HEK293T (cell line): Measurements from ENCODE around the gene DNAJC11.

Source experiments
- CTCF ChIA-PET: fragments of 350-600 bp; formaldehyde crosslinking; extraction: SDS; loops from one replicate; lab custom pipeline; 2021; ENCODE audit warnings: antibody characterized with exemption, inconsistent platforms; lab: Yijun Ruan, JAX
- POLR2A ChIA-PET: fragments of 350-600 bp; formaldehyde crosslinking; extraction: SDS; loops from one replicate; lab custom pipeline; 2020; ENCODE audit warnings: antibody characterized with exemption, inconsistent platforms; lab: Yijun Ruan, JAX
- DNase-seq: peaks from one replicate; pipeline ENCODE4 v3.0.0; 2012; ENCODE audit warnings: mixed read lengths; ENCODE audit errors: extremely low spot score
- ARNT ChIP-seq: fragments of 450-650 bp; IDR thresholded peaks from 2 replicates; pipeline ENCODE4 v1.6.1; 2017; ENCODE audit warnings: mild to moderate bottlenecking
- BHLHE40 ChIP-seq: fragments of 450-650 bp; IDR thresholded peaks from 2 replicates; pipeline ENCODE4 v1.6.1; 2016; ENCODE audit warnings: mild to moderate bottlenecking, moderate library complexity, borderline replicate concordance
- CTBP1 ChIP-seq: fragments of 450-650 bp; IDR thresholded peaks from 2 replicates; pipeline ENCODE4 v1.6.1; 2016; ENCODE audit warnings: borderline replicate concordance
- ELF4 ChIP-seq: fragments of 450-650 bp; IDR thresholded peaks from 2 replicates; pipeline ENCODE4 v1.6.1; 2017; ENCODE audit warnings: antibody characterized with exemption
- FOXA1 ChIP-seq: fragments of 450-650 bp; IDR thresholded peaks from 2 replicates; pipeline ENCODE4 v1.6.1; 2016; ENCODE audit warnings: mild to moderate bottlenecking
- FOXK2 ChIP-seq: fragments of 450-650 bp; IDR thresholded peaks from 2 replicates; pipeline ENCODE4 v1.6.1; 2016; ENCODE audit warnings: mild to moderate bottlenecking
- FOXM1 ChIP-seq: fragments of 450-650 bp; IDR thresholded peaks from 2 replicates; pipeline ENCODE4 v1.6.1; 2017; ENCODE audit warnings: mild to moderate bottlenecking, borderline replicate concordance
- HDGF ChIP-seq: fragments of 450-650 bp; IDR thresholded peaks from 2 replicates; pipeline ENCODE4 v1.6.1; 2017; ENCODE audit warnings: antibody characterized with exemption, borderline replicate concordance
- L3MBTL2 ChIP-seq: fragments of 450-650 bp; conservative IDR thresholded peaks from 2 replicates; pipeline ENCODE4 v1.6.1; 2016; ENCODE audit warnings: mild to moderate bottlenecking
- LEF1 ChIP-seq: fragments of 450-650 bp; IDR thresholded peaks from 2 replicates; pipeline ENCODE4 v1.6.1; 2017; ENCODE audit warnings: mild to moderate bottlenecking, borderline replicate concordance
- NFRKB ChIP-seq: fragments of 450-650 bp; IDR thresholded peaks from 2 replicates; pipeline ENCODE4 v1.6.1; 2016; ENCODE audit warnings: mild to moderate bottlenecking, moderate library complexity
- SP1 ChIP-seq: fragments of 450-650 bp; IDR thresholded peaks from 2 replicates; pipeline ENCODE4 v1.6.1; 2017
- SUZ12 ChIP-seq: fragments of 450-650 bp; IDR thresholded peaks from 2 replicates; pipeline ENCODE4 v1.6.1; 2016; ENCODE audit warnings: mild to moderate bottlenecking
- TARDBP ChIP-seq: fragments of 450-650 bp; IDR thresholded peaks from 2 replicates; pipeline ENCODE4 v1.6.1; 2016
- ZNF384 ChIP-seq: fragments of 450-650 bp; IDR thresholded peaks from 2 replicates; pipeline ENCODE4 v1.6.1; 2016
- TF ChIP-seq, protein P1 (sequence below): fragments of 450-650 bp; IDR thresholded peaks from 2 replicates; pipeline ENCODE4 v1.6.1; 2016

DNAJC11 gene

DNA sequence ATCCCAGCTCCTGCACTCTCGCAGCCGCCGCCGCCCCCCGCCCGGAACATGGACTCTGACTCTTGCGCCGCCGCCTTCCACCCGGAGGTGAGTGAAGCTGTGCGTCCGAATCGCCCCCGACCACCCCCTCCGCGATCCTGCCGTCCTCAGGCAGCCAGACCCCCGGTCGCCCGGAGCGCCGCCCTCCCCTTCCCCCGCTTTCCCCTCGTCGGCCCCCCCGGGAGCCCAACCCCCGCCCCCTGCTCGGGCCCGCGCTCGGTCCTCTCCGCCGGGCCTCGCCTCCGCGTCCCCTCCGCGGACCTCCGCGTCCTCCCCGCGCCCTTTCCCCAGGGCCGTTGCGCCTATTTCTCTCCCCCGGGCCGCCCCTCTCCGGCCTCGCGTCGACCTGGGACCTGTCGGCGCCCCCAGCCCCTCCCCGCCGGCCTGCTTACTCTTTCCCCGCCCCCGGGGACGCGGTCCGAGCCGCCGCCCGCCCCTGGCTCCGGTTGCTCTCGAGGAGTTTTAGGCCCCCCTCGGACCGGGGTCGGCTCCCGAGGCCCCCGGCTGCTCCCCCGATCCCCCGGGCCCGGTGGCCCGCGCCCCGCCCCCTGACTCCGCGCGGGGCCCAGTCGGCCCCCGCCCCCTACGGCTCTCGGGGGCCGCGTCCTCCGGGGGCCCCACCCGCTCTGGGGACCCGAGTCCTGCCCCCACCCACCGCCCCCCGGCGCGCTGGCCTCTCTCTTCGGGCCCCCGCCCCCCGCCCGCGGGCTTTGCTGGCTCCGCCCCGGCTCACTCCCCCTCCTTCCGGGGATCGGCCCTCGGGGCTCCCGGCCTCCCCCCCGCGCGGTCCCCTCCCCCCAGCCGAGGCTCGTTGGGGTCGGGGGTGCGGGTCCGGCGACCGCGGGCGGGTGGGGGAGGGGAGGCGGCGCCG lies 87.3 kb downstream of the DNAJC11 start:
- ChIA-PET CTCF (no interaction called here), POLR2A (interaction anchor here (0.6 to 1.2 kb wide), 4 partner anchors 9 to 14 kb away, joined by 3 to 7 read pairs (median 4); partner anchors contain the start of gene KLHL21)
- DNase-seq: peak; percentile 58
- TF ChIP-seq FOXK2: no peak
- no peak for TF ChIP-seq SP1
- TF ChIP-seq ELF4: no peak
- TF ChIP-seq ARNT: no peak
- TF ChIP-seq SUZ12: no peak
- no peak for TF ChIP-seq FOXM1
- no peak for TF ChIP-seq NFRKB
- TF ChIP-seq HDGF: no peak

DNA sequence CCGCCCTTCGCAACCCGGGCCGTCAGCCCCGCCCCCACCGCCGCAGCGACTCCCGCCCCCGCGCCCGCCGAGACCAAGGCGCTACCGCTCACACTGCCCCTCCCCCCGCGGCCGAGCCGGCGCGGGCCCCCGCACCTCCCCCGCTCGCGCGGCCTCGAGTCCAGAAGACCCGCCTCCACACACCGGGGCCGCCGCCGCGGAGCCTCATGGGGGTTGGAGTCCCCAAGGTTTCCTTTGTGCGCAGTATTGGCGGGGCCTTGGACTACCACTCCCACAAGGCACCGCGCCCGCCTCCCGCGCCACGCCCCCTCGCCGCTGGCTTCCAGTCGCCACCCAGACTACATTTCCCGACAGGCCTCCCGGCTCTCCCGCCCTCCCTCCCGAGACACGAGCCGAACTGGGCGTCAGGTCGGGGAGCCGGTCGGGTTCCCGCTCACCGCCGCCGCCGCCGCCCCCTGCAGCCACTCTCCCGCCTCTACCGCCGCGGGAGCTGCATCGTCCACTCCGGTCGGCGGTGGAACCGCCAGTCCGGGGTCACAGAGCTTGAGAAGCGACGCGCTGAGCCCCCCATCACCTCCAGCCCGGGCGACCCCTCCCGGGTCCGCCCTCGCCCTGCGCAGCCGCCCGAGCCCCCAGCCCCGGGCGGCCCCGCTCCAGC lies 88.1 kb downstream of the DNAJC11 start, which contains the start of gene PHF13:
TSS of gene PHF13 (plus strand) at position 371 of the 658 bp plus-strand sequence. CDS start 336 bp downstream, outside the sequence.
- CTCF ChIA-PET: no interaction called here
- no peak for TF ChIP-seq SP1
- no peak for TF ChIP-seq FOXM1
- no peak for TF ChIP-seq FOXA1
- TF ChIP-seq CTBP1: no peak
- TF ChIP-seq ZNF384: no peak
- no peak for TF ChIP-seq ELF4
- TF ChIP-seq, protein P1, sequence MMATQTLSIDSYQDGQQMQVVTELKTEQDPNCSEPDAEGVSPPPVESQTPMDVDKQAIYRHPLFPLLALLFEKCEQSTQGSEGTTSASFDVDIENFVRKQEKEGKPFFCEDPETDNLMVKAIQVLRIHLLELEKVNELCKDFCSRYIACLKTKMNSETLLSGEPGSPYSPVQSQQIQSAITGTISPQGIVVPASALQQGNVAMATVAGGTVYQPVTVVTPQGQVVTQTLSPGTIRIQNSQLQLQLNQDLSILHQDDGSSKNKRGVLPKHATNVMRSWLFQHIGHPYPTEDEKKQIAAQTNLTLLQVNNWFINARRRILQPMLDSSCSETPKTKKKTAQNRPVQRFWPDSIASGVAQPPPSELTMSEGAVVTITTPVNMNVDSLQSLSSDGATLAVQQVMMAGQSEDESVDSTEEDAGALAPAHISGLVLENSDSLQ: no peak
- no peak for TF ChIP-seq LEF1
- TF ChIP-seq HDGF: no peak; the same call in 1 of the 2 replicates
- TF ChIP-seq FOXK2: no peak
- TF ChIP-seq SUZ12: no peak; the same call in 1 of the 2 replicates
- TF ChIP-seq TARDBP: no peak
- TF ChIP-seq BHLHE40: no peak
- no peak for TF ChIP-seq ARNT
- TF ChIP-seq NFRKB: no peak
- TF ChIP-seq L3MBTL2: no peak
- POLR2A ChIA-PET: interaction anchor here (0.6 to 1.2 kb wide), 4 partner anchors 8 to 14 kb away, joined by 3 to 7 read pairs (median 4); partner anchors contain the start of gene KLHL21
- DNase-seq: peak; percentile 97

DNA sequence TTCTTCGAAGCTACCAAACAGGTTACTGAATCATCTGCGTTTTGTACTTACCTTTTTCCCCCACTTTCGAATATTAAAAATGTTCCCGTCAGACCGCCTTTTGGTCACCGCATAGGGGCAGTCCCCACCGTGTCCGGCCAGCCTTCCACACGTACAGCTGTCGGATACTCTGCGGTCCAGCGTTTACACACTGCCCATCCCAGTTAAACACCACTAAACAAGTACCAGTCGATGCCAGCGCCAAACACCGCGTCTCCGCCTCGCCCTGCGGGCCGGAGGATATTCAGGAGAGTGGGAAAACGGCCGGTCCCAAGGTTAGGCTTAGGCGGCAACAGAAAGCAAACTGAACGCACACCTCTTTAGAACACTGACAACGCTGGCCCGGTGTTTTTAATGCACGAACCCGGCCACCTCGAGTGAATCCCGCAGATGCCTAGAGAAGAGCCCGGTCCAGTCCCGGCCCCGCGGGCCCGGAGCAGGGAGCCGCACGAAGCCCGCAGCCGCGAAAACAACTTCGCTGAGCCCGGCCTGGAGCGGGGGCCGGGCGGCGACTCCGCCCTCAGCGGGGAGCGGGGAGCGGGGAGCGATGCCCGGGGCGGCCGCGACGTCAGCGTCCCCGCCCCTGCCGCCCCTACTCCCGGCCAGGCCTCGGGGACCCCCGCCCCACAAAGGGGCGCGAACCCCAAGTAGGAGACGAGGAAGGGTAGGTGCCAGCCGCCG lies 88.8 kb downstream of the DNAJC11 start:
- DNase-seq: peak; percentile 63
- POLR2A ChIA-PET: interaction anchor here (1.1 to 2.0 kb wide), 3 partner anchors 9 to 11 kb away, joined by 5 to 16 read pairs (median 7); partner anchors contain the start of gene KLHL21
- CTCF ChIA-PET: interaction anchor here (0.6 to 1.3 kb wide), 2 partner anchors 11 to 31 kb away, joined by 3 to 5 read pairs; partner anchors contain the start of gene THAP3
- TF ChIP-seq ZNF384: no peak
- TF ChIP-seq FOXM1: 0 out of 2 replicates have a peak, but pooled peaks have one; percentile 36
- no peak for TF ChIP-seq ELF4
- TF ChIP-seq L3MBTL2: 0 out of 2 replicates have a peak, but pooled peaks have one; percentile 24

DNA sequence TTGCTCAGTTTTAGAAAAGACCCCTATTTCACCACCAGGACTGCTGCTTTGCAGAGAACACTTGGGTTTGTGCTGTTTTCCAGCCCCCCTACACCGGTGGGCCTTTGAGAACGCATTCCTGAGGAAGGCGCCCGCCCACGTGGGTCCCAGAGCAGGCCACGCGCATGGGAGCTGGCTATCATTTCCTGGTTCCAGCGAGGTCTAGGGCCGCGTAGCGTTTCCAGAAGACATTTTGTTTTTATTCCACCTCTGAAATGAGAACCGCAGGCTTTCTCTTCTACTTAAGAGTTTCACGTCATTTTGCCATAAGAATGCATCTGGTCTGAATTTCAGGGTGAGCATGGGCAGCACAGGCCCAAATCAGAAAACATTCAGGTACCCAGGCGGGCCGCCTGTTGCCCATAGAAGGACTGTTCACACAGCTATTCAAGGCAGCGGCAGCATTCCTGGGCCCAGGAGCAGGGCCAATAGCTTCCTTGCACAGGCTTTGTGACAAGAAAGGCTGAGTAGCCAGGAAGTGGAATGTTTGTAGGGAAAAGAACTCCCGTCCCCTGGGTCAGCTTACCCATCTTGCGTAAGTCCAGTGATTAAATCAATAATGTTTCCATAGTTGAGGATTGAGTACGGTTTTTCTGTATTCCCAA lies 97.6 kb downstream of the DNAJC11 start:
- no peak for DNase-seq
- CTCF ChIA-PET: interaction anchor here (0.6 kb wide), 1 partner anchor 50 kb away, joined by 3 read pairs; the partner anchor contains the start of gene NOL9
- TF ChIP-seq FOXM1: no peak
- no peak for TF ChIP-seq ZNF384
- no peak for TF ChIP-seq BHLHE40
- no peak; the same call in 1 of the 2 replicates for TF ChIP-seq NFRKB
- no peak; the same call in 1 of the 2 replicates for TF ChIP-seq ELF4
- peak; percentile 66; the same call in 1 of the 2 replicates for TF ChIP-seq L3MBTL2
- TF ChIP-seq LEF1: no peak
- TF ChIP-seq SP1: no peak
- POLR2A ChIA-PET: interaction anchor here (1.5 to 6.1 kb wide), 8 partner anchors 8 to 50 kb away, joined by 3 to 55 read pairs (median 8); partner anchors contain the start of genes NOL9, PHF13, TAS1R1 and ZBTB48

DNA sequence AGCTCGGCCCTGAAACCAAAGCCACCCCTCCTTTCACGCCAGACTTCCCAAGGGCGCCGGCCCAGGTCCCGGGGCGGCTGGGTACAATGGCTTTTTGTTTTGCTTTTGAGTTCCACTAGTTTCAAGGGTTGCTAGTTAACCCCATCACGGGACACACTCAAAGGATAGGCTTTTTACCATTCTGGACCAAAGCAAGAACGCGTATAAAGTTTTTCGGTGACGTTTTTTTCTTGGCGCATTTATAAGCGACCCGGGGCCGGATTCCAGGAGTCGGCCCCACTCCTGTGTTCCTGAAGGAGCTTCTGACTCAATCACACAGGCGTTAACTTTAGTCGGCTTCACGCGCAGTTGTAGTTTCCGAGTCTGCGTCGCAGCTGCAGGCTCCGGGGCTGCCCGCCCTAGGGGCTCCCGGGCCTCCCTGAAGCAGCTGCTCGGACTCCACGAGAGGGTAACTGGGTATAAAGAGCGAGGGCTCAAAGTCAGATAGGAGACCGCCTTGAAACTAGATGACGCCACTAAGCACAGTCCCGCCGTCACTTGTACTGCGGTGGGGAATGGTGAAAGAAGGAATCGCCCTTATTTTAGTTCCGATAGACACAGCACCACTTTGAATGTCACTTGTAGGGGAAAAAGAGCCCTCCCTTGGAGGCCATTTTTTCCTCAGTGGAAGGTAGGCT lies 98.2 kb downstream of the DNAJC11 start:
- POLR2A ChIA-PET: interaction anchor here (0.7 to 6.1 kb wide), 10 partner anchors 9 to 96 kb away, joined by 3 to 55 read pairs (median 5); partner anchors contain the start of genes NOL9, PHF13, TAS1R1 and ZBTB48
- CTCF ChIA-PET: interaction anchor here (0.6 kb wide), 1 partner anchor 49 kb away, joined by 3 read pairs; the partner anchor contains the start of gene NOL9
- TF ChIP-seq, protein P1: no peak
- no peak for TF ChIP-seq NFRKB
- no peak for TF ChIP-seq HDGF
- no peak for TF ChIP-seq CTBP1
- TF ChIP-seq BHLHE40: no peak
- no peak for TF ChIP-seq ZNF384
- no peak for TF ChIP-seq SP1
- TF ChIP-seq FOXM1: no peak
- TF ChIP-seq ARNT: no peak
- TF ChIP-seq LEF1: no peak
- TF ChIP-seq FOXA1: no peak
- no peak for TF ChIP-seq TARDBP
- TF ChIP-seq FOXK2: no peak
- no peak for TF ChIP-seq L3MBTL2
- no peak for TF ChIP-seq ELF4
- no peak for TF ChIP-seq SUZ12
- no peak for DNase-seq
